HG02840 (cell line): Measurements from ENCODE around the gene FNTB.

Experiments used
- ATAC-seq: cut with Tn5 transposase; IDR thresholded peaks from one replicate; pipeline ENCODE4 v1.9.1; 2021; ENCODE audit warnings: mild to moderate bottlenecking, moderate library complexity, moderate number of reproducible peaks; ENCODE audit not compliant: unreplicated experiment, low FRiP score

Gene FNTB

DNA sequence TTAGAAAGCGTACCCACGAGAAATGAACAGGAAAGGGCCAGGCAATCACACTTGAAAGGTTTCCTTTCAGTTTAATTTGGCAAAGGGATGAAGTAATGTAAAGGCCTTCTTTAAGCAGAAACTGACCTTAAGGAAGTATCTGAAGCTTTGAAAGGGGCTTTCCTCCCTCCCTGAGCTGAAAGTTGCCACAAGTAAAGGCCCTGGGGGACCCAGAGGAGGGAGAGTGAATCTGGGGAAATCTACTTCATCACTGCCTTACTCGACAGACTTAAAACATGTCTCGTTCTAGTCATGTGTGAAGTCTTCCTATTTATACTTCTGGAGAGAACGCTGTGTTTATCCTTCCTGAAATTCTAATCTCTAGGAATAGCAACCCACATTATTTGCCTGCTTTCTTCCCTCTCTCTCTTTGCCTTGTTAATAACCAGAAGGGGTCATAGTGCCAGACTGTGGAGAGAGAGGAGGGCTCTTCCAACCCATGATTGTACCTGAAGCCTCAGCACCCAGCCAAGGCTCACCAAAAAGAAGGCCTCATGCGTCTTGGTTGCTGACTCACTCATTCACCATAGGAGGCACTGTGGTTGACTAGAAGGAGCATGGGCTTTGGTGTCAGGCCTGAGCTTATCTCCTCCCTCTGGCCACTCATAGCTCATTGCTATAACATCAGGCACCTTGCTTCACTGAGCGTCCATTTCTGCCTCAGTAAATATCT lies 33.9 kb upstream of the FNTB start:
- no peak for ATAC-seq

DNA sequence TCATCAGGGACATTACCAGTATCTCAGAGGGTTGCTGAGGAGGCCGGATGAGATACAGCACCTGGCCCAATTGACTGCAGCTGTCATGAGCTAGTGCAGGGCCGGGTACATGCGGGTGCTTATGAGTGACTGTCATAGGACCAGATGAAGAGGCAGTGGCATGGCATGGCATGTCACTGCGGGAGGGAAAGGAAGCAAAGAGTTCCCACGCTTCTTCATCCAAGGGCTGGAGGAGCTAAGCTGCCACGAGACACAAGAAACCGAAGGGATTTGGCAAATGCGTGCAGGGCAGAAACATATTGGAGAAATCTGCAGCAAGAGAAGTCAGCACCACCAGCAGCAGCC lies 33.4 kb upstream of the FNTB start:
- no peak for ATAC-seq

DNA sequence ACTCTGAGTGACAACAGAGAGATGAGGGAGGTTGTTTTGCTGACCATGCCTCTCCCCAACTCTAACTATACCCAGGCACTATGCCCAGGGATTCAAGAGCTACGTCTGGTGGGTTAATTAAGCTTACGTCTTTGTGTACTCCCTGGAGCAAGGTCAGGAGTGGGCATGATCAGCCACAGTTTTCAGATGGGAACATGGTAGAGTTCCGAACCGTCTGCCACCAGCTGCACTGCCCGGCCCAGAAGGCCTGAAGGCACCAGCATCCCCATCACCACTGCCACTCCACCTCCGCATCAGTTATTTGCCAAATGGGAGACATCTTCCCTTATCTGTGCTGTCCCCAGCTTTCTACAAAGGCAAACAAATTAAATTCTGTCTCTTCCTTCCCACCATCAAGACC lies 33.0 kb upstream of the FNTB start:
- no peak for ATAC-seq

DNA sequence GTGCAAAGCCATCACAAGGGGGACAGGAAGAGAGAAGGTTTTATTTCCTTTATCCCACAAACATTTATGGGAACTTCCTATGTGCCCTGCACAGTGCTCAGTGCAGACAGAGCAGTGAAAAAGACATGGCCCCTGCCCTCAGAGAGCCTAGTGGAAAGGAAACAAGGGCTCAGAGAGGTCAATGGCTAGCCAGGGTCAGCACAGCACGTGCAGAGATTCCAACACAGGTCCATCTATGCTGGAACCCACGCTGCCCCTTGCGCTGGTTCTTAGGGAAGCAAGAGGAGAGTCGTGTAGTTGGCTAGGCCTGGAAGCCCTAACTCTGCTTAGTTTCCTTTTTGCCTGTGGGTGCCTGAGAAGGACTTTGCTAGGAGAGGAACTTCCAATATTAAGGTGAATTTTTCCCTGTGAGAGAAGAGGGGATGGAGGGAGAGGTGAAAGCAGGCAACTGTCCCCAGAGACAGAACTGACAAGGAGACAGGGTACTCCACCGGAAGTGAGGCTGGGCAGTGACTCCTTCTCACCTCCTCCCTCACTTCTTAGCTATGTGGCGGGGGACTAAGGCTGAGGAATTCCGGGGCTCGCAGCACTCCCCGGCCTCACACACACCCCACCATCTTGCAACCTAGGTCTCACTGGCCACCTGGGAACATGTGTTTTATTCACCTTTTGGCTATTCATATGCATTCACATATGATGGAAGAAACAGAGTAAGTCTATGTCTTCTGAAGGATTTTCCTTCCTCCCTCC lies 32.0 kb upstream of the FNTB start:
- ATAC-seq, result no peak

DNA sequence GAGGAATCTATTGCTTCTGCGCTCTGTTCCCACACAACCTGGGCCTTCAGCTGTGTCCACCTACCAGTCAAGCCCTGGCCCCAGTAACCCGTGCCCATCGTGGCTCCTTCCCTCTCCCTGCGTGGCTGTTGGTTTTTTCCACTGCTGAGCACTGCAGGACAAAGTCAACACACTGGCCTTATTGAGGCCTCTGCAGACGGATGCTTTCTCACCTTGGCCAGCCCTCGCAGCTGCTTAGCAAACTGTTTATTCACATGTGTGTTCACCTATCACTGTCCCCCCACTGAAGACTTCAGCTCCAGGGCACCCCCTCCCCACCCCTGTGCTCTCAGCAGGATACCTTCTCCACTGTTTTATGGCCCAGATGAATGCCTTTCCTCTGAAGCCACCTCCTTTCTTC lies 31.4 kb upstream of the FNTB start:
- no peak for ATAC-seq

DNA sequence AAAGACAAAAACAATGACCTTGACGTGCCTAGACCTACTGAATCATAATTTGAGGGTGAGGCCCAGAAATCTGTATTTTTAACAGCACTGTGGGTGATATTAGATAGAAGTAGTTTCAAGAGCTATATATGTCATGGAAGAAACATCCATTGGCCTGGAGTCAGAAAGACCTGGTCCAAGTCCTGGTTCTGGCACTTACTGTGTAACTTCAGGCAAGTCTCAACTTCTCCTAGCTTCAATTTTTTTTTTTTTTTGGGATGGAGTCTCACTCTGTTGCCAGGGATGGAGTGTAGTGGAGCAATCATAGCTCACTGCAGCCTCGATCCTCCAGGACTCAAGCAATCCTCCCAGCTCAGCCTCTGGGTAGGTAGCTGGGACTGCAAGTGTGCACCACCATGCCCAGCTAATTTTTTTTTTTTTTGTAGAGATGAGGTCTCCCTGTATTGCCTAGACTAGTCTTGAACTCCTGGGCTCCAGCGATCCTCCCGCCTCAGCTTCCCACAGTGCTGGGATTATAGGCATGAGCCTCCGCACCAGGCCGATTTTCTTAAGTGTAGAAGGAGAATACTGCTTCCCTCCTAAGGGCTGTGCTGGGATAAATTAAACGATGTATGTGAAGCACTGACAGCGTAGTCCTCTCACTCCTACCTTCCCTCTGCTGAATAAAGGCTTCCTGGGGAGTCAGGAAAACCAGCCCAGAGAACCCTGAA lies 29.8 kb upstream of the FNTB start:
- ATAC-seq, result no peak

DNA sequence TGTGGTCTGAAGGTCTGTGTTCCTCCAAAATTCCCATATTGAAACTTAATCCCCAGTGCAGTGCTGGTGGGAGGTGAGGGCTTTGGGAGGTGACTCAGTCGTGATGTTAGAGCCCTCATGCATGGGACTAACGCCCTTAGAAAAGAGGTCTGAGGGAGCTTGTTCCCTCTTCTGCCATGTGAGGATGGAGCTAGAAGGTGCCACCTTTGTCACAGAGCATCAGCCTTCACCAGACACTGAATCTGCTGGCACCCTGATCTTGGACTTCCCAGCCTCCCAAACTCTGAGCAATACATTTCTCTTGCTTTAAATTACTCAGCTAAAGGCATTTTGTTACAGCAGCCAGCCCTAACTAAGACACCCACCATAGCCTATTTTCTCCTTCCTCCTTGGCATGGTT lies 28.5 kb upstream of the FNTB start:
- no peak for ATAC-seq

DNA sequence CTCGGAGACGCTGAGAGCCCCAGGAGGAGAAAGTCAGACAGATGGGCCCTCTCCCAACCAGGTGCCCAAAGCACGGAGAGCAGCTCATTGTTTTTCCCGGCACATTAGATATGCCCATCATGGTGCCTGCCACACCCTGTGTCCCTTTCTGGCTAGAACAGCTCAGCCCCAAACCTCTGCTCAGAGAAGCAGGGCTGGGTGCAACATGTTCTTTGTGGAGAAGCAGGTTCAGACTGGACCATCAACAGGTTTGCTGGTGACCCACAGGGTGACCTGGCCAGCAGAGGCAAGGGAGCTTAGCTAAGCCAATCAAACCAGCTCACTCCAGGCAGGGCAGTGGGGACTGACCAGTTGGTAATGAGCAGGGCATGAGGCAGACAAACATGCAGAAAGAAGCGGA lies 28.0 kb upstream of the FNTB start:
- ATAC-seq, result no peak

DNA sequence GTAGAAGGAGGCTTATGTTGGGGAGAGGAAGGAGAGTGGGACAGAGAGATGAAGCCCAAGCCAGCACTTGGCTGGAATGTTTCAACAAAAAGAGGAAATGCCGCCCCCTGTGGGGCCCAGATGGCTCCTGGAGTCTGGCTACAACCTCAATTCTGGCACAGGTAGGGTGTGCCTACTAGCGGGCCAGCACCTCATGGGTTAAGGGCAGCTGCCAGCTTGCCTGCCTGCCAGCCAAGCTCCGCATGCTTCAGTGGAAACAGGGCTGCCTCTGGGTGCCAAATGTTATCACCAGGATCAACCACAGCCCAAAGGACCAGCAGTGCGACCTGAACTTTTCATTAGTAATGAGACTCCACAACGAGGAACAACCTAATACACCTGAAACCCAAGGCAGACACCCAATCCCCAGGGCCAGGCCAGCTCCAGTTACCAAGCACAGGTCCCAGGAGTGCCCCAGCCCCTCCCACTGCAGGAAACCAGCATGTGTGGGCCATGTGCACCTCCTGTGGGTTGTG lies 25.9 kb upstream of the FNTB start:
- no peak for ATAC-seq

DNA sequence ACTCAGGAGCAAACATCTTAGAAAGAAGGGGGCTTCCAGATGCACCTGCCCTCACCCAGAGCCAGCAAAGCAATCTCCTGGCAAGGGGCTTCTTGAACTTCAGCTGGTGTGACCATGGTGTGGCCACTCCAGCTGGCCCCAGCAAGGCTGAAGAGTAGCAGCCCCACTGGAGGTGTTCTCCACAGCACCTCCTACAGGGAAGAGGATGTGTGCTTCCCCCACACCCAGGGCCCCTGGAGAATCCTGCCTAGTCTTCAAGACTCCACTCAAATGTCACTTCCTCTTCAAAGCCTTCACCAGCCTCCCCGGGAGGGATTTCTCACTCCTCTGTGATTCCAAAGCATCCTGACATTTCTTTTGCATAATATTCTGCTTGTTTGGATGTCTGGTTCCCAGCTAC lies 23.1 kb upstream of the FNTB start:
- ATAC-seq, result no peak

DNA sequence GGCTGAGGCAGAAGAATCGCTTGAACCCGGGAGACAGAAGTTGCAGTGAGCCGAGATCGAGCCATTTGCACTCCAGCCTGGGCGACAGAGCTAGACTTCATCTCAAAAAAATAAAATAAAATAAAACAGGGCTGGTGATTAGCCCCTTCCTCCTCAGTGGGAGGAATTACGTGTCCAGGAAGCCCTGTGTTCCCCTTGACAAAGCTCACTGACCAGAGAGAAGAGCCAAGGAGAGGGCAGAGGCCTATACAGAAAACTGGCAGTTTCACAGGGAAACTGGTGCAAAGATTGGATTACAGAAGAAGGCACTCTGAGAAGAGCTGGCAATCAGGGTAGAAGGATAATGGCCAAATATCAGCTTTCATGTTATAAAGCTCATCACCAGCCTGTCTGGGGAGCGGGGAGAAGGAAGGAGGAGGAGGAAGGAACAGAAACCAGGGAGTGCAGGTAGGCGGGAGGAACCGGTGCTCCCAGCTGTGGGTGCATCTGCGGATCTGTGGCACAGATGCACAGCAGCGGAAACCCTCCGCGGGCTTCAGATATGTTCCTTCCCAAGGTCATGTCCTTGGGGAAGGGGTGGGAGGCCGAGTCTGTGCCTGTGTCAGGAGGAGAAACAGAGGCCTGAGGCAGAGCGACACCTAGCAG lies 21.2 kb upstream of the FNTB start:
- no peak for ATAC-seq

DNA sequence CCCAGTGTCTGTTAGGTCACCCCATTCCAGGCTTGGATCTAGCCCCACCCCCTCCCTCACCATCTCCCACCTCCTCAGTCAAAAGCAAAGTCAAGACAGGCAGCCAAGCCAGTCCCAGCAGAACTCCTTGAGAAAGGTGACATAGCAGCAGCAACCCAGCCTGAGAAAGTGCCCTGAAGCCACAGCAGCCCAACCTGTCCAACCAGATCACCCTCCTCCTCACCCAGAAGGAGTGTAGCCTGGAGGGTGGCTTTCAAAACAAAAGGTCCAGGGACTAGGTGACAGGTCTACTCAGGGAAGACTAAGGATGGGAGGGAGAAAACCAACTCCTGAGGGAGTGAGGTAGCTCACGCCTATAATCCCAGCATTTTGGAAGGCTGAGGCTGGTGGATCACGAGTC lies 19.7 kb upstream of the FNTB start:
- ATAC-seq, result no peak

DNA sequence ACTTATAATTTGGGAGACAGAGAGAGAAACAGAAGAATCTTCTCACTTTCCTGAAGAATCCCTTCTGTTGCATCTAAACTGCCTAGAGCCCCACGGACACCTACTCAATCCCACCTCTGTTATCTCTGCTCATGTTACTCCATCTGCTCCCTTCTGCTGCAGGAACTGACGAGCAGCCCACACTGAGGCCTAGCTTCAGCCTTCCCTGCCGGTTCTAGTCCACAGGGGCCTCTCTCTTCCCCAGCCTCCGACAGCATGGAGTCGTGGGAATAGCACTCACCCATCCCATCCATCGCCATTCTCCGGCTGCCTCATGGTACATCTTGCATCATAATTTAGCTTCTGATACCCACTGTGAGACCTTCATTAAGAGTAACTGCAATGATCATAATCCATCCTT lies 18.5 kb upstream of the FNTB start:
- ATAC-seq, result no peak

DNA sequence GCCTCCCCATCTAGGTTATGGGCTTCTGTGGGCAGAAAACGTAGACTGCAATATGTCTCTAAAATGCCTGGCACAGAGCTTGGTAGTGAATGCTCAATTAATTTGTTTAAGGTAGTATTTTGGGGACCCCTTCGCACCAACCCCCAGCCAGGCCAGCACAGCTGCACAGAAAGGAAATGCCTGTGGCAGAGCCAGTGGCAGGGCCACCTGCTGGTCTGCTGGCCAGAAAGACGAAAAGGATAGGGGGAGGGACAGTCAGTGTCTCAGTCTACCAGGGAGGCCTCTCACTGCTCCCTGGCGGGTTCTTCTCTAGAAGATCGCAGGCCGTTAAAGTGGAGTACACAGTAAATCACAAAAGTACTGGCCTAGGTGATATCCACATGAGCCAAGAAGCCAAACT lies 18.0 kb upstream of the FNTB start:
- ATAC-seq, result no peak

DNA sequence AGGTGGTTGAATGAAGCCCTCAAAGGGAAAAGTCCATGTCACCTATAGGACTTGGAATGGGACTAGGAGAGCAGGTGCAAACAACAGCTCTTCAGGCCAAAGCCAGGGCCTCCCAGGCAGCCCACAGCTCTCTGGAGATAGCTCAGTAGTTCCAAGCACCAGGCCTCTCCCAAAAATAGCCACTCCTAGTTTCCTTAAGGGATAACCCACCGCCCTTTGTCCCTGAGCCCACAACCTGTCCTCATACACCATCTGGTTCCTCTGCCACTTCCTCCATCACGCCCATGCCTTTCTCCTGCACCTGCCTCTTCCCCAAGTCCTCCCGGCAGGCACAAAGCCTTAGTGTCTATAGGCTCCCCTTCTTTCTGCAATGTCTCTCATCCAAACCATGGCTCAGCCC lies 16.7 kb upstream of the FNTB start:
- ATAC-seq, result no peak

DNA sequence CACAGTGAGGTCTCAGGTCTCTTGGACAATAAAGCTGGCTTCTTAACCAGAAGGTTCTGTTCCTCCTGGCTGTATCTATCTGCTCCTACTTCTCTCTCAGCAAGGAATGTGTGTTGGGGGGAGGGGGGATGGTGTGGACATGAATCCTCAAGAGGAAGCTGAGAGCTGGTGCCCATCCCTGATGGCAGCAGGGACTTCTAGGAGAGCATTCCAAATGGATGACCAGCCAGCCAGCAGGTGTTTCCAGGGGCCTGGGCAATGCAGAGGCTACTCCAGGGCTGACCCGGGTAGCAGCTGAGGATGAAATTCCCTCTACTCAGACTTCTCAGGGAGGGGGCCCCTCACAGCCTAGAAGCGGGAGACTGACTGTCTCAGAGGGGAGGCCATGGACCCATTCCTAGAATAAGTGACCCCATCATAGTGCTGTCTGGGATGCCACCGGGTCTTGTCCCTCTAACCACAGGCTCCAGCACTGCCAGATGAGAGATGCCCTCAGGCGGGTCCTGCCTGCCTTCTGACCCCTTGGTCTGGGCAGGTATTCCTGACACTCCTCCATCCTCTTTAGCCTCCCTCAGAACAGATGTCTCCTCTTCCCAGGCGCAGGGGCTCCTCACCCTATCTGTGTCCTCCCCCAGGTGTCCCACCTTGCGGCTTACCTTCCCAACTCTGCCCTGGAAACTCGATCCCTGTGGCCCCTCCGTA lies 15.8 kb upstream of the FNTB start:
- no peak for ATAC-seq

DNA sequence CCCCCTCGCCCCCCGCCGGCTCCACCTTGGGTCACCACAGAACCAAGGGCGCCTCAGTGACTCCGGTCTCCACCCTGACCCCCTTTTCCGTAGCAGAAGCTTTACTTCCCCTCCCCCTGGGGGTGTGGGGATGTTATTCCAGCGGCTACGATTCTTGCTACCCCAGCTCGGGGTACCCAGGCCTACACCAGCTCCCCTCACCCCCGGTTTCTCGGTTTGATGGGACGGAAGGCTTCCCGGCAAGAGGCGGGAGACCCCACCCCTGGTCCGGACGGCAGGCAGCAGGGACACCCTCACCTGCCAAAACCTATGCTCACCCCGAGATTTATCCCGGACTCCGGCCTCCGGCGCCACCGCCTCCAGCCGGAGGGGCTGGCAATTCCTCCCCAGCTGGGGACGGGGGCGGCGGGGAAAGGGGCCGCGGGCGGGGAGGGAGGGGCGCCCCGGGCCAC lies 15.2 kb upstream of the FNTB start:
- ATAC-seq, result no peak

DNA sequence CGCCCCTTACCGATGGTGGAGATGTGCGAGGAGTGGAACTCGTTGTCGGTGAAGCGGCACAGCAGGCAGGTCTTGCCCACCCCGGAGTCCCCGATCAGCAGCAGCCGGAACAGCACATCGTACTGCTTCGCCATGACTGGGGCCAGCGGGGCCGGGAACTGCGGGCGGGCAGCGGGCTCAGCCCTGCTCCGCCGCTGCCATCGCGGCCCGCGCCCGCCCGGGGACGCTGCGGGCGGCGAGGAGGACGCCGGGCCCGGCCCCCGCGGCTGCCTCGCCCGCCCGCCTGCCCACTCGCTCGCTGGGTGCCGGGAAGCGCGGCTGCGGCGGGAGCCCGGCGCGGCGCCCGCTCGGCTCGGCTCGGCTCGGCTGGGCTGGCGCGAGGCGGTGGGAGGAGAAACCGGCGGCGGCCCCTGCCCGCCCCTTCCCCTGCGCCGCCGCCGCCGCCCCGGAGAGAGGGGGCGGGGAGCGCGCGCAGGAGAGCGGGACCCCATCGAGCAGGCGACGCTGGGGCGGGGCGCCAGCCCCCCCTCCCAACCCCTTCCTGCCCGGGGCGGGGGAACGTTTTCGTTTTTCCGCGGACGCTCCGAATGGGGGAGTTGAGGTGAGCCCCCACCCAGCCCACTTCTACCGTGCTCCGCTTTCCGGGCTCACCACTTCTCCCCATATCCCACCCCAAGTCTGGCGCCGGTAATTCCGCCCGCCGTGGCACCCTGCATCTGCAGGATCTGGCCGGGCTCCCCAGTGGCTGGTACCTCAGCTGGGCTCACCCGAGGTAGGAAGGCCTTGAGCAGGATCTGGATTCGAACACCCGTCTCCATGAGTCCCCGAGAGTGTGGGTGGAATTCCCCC lies 14.5 kb upstream of the FNTB start, which contains the start of gene RAB15:
TSS of gene RAB15 (minus strand) at position 394 of the 849 bp plus-strand sequence. CDS start at position 134, 260 bp downstream.
- no peak for ATAC-seq

DNA sequence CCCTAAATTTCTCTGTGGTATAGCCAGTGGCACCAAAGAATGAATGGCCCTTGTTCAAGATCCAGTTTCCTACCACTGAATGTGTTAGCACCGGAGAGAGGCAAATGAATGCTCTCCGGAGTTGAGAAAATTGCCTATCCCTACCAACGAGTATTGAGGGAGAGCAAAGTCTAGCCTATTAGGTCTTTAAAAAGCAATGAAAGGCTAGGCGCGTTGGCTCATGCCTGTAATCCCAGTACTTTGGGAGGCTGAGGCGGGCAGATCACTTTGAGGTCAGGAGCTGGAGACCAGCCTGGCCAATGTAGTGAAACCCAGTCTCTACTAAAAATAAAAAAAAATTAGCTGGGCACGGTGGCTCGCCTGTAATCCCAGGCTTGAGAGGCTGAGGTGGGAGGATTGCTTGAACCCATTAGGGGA lies 13.7 kb upstream of the FNTB start:
- ATAC-seq, result no peak
